KMS-11 (cell line): ENCODE results near the gene MBTD1.

Experiments
- H2AFZ ChIP-seq: fragments of 200-600 bp; sonication (generic); 2 replicates; pipeline ENCODE4 v1.6.1; 2016; ENCODE audit warnings: antibody characterized with exemption, mixed run types, low read depth
- H3K27ac ChIP-seq: fragments of 200-600 bp; sonication (generic); 2 replicates; pipeline ENCODE4 v1.6.1; 2016; ENCODE audit warnings: mild to moderate bottlenecking, mixed run types
- H3K27me3 ChIP-seq: fragments of 200-600 bp; sonication (generic); 2 replicates; pipeline ENCODE4 v1.6.1; 2017; ENCODE audit warnings: mild to moderate bottlenecking, low read depth, mixed run types, moderate library complexity; ENCODE audit not compliant: insufficient read depth
- H3K36me3 ChIP-seq: fragments of 200-600 bp; sonication (generic); 2 replicates; pipeline ENCODE4 v1.6.1; 2017; ENCODE audit warnings: mild to moderate bottlenecking, mixed run types; ENCODE audit not compliant: insufficient read depth
- H3K4me1 ChIP-seq: fragments of 200-600 bp; sonication (generic); 2 replicates; pipeline ENCODE4 v1.6.1; 2016; ENCODE audit warnings: mild to moderate bottlenecking, low read depth, mixed run types; ENCODE audit not compliant: poor library complexity, severe bottlenecking
- H3K4me2 ChIP-seq: fragments of 200-600 bp; sonication (generic); 2 replicates; pipeline ENCODE4 v1.7.0; 2016; ENCODE audit warnings: mild to moderate bottlenecking, mixed run types
- H3K4me3 ChIP-seq: fragments of 200-600 bp; sonication (generic); IDR thresholded peaks from 2 replicates; pipeline ENCODE4 v1.6.1; 2017; ENCODE audit warnings: low read depth, low read length, mixed read lengths; ENCODE audit not compliant: insufficient read depth
- H3K79me2 ChIP-seq: fragments of 200-600 bp; sonication (generic); 2 replicates; pipeline ENCODE4 v1.6.1; 2016; ENCODE audit warnings: low read depth, mixed run types; ENCODE audit not compliant: insufficient read depth
- H3K9ac ChIP-seq: fragments of 200-600 bp; sonication (generic); 2 replicates; pipeline ENCODE4 v1.6.1; 2016; ENCODE audit warnings: mild to moderate bottlenecking, mixed run types
- H4K20me1 ChIP-seq: fragments of 200-600 bp; sonication (generic); 2 replicates; pipeline ENCODE4 v1.6.1; 2016; ENCODE audit warnings: mild to moderate bottlenecking, mixed run types; ENCODE audit not compliant: insufficient read depth
- CTCF ChIP-seq: fragments of 200-600 bp; sonication (generic); conservative IDR thresholded peaks from 2 replicates; pipeline ENCODE4 v1.6.1; 2017; ENCODE audit warnings: low read depth, mild to moderate bottlenecking, antibody characterized with exemption, low read length, moderate library complexity, mixed read lengths

MBTD1 gene

GRCh38 chr17:51200295-51200694 lies 59.6 kb downstream of the MBTD1 start:
- no peak for TF ChIP-seq CTCF
- no peaks in the 10 kb centered on the region; the same call in 1 of the 2 replicates for H3K36me3 ChIP-seq

GRCh38 chr17:51197754-51198153 lies 62.1 kb downstream of the MBTD1 start:
- Histone ChIP-seq H4K20me1 (no peaks in the 10 kb centered on the region), H3K36me3 (peaks cover 2% of the 10 kb centered on the region; the same call in 1 of the 2 replicates), H3K27me3 (no peaks in the 10 kb centered on the region), H3K4me1 (no peaks in the 10 kb centered on the region), H2AFZ (no peak overlapping the region), H3K4me2 (no peak overlapping the region), H3K4me3 (no peak overlapping the region), H3K79me2 (no peaks in the 10 kb centered on the region), H3K27ac (no peak overlapping the region), H3K9ac (no peak overlapping the region)
- no peak for TF ChIP-seq CTCF

More at GRCh38 chr17:51200295-51200694, 59.6 kb downstream of the MBTD1 start:
- H4K20me1 ChIP-seq = no peaks in the 10 kb centered on the region
- H3K79me2 ChIP-seq = no peaks in the 10 kb centered on the region
- no peaks in the 10 kb centered on the region for H3K27me3 ChIP-seq
- H3K27ac ChIP-seq = no peak overlapping the region
- no peak overlapping the region for H3K4me2 ChIP-seq
- H2AFZ ChIP-seq = no peak overlapping the region
- H3K4me1 ChIP-seq = no peaks in the 10 kb centered on the region
- H3K9ac ChIP-seq = no peak overlapping the region
- no peak overlapping the region for H3K4me3 ChIP-seq

GRCh38 chr17:51191895-51192294 lies 68.0 kb downstream of the MBTD1 start:
- no peak for TF ChIP-seq CTCF
- H4K20me1 ChIP-seq = no peaks in the 10 kb centered on the region
- no peak overlapping the region for H3K4me2 ChIP-seq
- H3K27me3 ChIP-seq = no peaks in the 10 kb centered on the region
- H3K36me3 ChIP-seq = peaks cover 17% of the 10 kb centered on the region; the same call in 1 of the 2 replicates
- H3K4me3 ChIP-seq = no peak overlapping the region
- H2AFZ ChIP-seq = no peak overlapping the region
- no peak overlapping the region for H3K9ac ChIP-seq
- H3K79me2 ChIP-seq = no peaks in the 10 kb centered on the region
- H3K27ac ChIP-seq = no peak overlapping the region
- no peaks in the 10 kb centered on the region for H3K4me1 ChIP-seq

- H3K4me2 ChIP-seq = no peak overlapping the region
- H4K20me1 ChIP-seq = no peaks in the 10 kb centered on the region
- H3K27ac ChIP-seq = no peak overlapping the region
- H3K36me3 ChIP-seq = peaks cover 17% of the 10 kb centered on the region; the same call in 1 of the 2 replicates
- H3K79me2 ChIP-seq = no peaks in the 10 kb centered on the region
- H3K4me3 ChIP-seq = no peak overlapping the region
- H3K9ac ChIP-seq = no peak overlapping the region
- H3K27me3 ChIP-seq = no peaks in the 10 kb centered on the region
- H3K4me1 ChIP-seq = no peaks in the 10 kb centered on the region
- no peak overlapping the region for H2AFZ ChIP-seq
- TF ChIP-seq CTCF = no peak
These were observed 70.2 kb downstream of the MBTD1 start for GRCh38 chr17:51189628-51190027.
